ENCODE data around the gene ATXN7L3.
A peak's percentile ranks its signal among the peaks of the same experiment; 100 is the strongest.

The ATXN7L3 gene

DNA sequence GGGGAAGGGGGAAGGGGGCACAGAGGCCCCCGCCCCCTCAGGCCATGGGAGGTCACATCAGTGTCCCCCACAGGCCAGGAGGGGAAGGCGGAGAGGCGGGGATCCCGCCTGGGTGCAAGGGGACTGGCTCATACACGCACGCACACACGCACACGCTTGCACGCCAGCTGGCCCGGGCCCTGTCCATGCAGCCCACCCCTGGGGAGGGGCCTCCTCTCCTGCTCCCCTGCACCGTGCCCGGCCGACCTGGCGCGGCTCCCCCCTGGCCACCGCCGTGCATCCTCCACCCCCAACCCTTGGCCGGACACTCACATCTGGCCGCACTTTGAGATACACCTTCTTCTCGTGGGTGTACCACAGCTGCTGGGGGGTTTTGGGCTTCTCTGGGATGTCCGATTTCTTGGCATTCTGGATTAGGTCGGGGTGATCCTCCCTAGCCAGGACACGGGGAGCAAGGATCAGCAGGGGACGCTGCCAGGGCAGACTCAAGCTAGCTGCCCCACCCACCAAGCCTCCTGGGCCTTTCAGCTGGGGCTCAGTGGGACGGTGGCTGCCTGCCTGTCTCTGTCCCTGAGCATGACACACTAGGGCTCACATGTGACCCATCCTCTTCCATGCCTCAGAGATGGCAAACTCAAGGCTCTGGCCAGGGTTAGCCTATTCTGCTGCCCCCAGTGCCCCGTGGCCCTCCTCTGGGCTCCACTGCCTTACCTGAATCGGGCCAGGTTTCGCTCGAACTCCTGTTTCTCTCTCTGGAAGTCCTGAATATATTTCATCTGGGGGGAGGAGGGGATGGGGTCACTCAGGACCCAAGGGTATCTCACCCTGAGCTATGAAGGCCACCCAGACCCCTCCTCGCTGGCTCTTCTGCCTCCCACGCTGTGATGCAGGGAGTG lies 13.1 kb upstream of the ATXN7L3 start:
- TF ChIP-seq GATA1 (IDR thresholded peaks at IDR 0.05; ENCODE audit: low read depth, low read length) (no peak), POLR2A (IDR thresholded peaks at IDR 0.05; ENCODE audit: low read length) (peak; percentile 56)
- no peak for DNase-seq

DNA sequence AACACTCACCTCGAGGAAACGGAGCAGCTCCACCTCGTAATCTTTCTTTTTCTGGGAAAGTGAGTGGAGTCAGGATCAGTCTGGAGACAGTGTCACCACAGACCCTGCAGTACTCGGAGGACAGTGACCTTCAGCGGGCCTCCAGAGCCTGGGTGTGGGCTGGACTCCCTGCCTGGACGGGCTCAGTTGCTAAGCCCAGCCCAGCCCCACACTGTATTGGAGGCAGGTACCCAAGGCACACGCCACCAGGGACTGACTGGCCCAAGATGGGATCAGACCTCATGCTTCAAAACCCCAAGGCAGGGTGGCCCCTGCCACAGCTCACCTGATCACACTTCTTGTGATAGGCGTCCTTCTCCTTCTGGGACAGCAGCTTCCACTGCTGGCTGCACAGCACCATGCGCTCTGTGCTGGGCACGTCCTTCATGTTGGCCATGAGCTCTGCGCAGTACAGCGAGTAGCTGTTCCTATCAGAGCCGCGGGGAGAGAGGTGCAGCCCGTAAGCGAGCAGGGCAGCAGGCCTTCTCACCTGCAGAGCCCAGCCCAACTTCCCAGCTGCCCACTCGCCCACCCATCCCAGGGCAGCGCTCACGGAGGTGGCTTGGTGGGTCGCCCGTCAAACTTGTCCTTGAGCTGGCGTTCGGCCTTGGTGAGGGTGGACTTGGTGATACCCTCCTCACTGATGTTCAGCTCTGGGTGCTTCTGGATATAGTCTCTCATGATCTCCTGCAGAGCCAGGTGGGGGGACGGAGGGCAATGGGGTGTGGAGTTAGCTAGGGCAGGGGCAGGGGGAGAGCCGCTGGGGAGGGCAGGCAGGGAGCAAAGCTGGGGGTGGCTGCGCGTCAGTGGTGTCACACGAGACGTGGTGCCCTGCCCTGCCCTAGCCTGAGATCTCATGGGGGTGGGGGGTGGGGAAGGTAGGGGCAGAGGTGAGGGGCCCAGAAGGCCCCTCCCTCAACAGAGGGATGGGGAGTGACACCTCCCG lies 11.9 kb upstream of the ATXN7L3 start:
- TF ChIP-seq GATA1 (IDR thresholded peaks at IDR 0.05; ENCODE audit: low read depth, low read length) (no peak), POLR2A (IDR thresholded peaks at IDR 0.05; ENCODE audit: low read length) (no peak)
- no peak for DNase-seq

DNA sequence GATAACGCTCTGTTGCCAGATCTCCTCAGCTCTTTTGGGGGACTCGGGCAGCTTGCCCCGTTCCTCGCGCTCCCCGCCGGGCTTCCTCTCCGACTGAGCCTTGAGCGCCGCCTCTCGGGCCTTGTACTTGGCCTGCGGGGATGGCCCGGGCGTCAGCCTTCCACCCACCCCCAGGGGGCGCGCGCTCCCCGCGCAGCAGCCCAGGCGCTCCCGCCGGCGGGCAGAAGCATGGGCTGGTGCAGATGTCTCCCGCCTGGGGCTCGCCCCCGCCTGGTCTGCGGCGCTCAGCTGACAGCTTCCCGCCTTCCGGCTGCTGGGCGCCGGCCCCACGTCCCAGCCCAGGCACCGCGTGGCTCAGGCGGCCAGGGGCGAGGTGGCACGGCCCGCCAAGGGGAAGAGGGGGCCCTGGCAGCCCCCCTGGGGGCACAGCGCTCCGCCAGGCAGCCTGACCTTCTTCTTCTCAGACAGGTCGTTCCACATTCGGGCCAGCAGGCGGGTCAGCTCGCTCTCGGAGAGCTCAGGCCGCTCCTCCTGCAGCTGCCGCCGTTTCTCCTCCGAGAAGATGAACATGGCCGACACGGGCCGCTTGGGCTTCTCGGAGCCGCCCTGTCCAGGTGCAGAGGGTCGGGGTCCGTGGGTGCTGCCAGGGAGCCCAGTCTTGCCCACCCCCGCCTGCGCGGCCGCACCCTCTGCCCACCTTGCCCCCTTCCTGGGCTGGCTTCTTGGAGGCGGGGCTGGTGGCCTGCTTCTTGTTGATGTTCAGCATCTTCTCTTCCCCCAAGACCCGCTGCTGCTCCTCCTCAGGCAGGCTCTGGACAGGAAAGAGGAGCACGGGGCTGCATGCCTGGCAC lies 10.9 kb upstream of the ATXN7L3 start:
- TF ChIP-seq GATA1 (IDR thresholded peaks at IDR 0.05; ENCODE audit: low read depth, low read length): no peak
- peak; percentile 49 for TF ChIP-seq POLR2A (IDR thresholded peaks at IDR 0.05; ENCODE audit: low read length)
- DNase-seq: peak; percentile 95 to 96

DNA sequence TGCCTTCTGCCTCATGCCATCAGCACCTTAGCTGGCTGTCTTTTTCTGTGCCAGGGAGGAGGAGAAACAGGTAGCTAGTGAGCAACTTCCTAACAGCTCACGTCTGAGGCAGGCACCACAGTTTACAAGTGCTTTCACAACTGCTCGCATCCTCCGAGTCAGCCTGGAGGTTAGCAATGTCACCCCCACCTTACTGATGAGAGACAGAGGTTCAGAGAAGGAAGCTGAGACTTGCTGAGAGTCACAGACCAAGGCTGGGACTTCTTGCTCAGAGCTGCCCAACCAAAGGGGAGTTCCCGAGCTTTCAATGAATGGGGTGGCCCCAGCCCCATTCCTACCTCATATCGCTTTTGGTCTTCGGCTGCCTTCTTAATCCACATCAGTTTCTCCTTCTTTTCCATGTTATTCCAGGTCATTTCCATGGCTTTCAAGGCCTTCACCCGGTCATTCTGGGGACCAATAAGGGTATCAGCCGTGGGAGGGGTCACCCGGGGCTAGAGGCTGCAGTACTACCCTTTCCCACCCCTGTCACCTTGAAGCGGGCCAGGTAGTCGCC lies 10.2 kb upstream of the ATXN7L3 start:
- DNase-seq: no peak
- TF ChIP-seq GATA1 (IDR thresholded peaks at IDR 0.05; ENCODE audit: low read depth, low read length) (no peak), POLR2A (IDR thresholded peaks at IDR 0.05; ENCODE audit: low read length) (no peak)

DNA sequence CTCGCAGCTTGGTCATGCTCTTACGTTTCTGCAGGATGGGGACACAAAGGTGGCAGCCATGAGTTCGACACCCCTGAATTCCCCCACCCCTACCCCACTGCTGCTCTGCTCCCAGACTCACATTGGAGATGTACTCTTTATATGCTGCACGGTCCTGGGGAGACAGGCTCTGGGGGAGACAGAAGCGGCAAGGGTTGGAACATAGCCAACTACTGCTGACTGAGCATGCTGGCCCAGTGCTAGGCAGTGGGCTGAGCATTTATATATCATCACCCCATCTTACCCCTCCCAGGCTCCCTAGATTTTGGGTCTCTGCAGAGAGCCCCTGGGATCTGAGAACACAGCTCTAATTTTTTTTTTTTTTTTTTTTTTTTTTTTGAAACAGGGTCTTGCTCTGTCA lies 8.1 kb upstream of the ATXN7L3 start:
- TF ChIP-seq POLR2A (IDR thresholded peaks at IDR 0.05; ENCODE audit: low read length): no peak
- TF ChIP-seq GATA1 (IDR thresholded peaks at IDR 0.05; ENCODE audit: low read depth, low read length): no peak

DNA sequence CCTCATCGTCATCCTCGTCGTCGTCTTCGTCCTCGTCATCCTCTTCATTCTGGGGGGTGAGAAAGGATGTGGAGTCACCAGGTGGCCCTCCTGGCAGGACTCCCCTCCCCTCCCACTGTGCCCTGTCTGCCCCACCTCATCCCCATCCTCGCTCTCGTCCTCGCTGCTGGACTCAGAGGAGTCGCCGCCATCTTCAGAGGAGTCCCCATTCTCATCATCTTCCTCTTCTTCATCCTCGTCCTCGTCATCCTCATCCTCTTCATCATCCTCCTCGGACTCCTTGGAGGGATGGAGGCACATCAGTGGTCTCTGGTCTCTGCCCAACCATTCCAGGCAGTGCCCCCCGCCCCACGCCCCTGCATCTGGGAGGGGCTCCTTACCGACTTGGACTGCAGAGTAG lies 7.6 kb upstream of the ATXN7L3 start:
- TF ChIP-seq GATA1 (IDR thresholded peaks at IDR 0.05; ENCODE audit: low read depth, low read length): no peak
- no peak for TF ChIP-seq POLR2A (IDR thresholded peaks at IDR 0.05; ENCODE audit: low read length)
- DNase-seq: no peak

More for the DNA sequence above, 8.1 kb upstream of the ATXN7L3 start:
- peak; percentile 55 to 73 for DNase-seq

DNA sequence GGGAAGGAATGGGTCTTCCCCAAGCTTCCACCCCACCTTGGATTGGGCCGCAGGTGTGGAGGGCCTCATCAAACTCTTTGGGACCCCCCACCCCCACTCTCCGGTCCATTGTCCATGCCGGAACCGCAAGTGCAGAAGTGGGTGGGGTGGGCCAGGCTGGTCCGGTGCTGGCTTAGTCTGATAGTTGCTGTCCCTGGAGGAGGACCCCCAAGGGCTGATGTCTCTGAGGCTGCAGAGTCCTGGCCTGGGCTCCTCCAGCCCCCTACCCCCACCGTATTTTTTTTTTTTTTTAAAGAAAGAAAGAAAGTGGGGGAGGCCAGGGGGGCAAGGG lies 7.1 kb upstream of the ATXN7L3 start:
- no peak for DNase-seq
- TF ChIP-seq POLR2A (IDR thresholded peaks at IDR 0.05; ENCODE audit: low read length) (no peak), GATA1 (IDR thresholded peaks at IDR 0.05; ENCODE audit: low read depth, low read length) (no peak)

DNA sequence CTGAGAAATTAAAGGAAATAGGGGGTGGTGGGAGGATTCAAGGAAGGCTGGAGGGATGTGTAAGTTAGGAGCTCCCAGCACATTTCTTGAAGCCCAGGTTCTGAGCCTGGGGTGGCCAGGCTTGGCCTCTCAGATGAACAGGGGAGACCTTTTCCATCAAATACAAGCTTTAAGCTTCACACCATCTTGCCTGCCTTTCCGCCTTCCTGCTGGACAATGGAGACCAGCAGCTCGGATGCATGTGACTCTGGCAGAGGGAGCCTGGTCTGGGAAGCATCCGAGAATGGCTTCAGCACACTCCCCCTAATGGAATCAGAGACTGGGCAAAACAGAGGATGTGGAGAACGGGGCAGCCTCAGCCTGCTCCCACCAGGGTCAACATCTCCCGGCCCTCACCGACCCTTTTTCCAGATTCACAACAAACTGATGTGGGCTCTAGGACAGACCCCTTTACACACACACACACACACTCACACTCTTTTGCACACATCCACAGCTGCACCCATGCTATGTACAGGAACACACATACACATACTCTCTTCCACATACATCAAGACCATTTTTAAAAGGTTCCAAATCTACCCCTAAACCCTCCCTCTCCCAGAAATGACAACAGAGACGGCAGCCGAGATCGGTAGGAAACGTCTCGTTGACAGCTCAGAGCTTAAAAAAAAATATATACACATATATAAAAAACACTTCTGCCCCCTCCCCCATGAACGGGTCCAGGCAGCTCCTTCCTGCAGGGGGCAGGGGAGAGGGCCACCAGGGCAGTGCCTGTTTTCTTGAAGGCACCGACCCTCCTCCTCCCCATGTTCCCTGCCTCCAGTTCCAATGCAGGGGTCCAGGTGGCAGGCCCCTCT lies 6.5 kb upstream of the ATXN7L3 start:
- TF ChIP-seq POLR2A (IDR thresholded peaks at IDR 0.05; ENCODE audit: low read length): no peak
- TF ChIP-seq GATA1 (IDR thresholded peaks at IDR 0.05; ENCODE audit: low read depth, low read length): no peak

DNA sequence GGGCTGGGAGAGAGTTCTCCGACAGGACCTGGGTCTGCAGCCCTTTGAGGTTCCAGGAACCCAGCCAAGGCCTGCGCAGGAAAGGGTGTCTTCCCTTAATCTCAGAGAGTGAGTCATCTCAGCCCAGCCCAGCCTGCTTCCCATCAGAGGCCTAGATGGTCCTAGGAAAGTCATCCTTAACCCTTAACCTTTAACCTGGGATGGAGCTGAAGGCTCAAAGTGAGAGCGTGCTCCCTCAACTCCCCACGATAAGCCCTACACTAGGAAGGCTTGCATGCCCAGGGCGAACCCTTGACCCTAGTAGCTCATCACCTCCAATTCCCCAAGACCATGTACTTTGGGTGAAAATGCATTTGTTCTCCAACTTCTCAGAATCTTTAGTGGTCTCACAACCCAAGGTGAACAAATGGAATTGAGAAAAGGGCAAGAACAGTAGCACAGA lies 4.8 kb upstream of the ATXN7L3 start:
- peak; percentile 33 for TF ChIP-seq POLR2A (IDR thresholded peaks at IDR 0.05; ENCODE audit: low read length)
- TF ChIP-seq GATA1 (IDR thresholded peaks at IDR 0.05; ENCODE audit: low read depth, low read length): no peak
- peak in 1 of 2 experiments; percentile 75 for DNase-seq

More for the DNA sequence above, 6.5 kb upstream of the ATXN7L3 start:
- DNase-seq: no peak

DNA sequence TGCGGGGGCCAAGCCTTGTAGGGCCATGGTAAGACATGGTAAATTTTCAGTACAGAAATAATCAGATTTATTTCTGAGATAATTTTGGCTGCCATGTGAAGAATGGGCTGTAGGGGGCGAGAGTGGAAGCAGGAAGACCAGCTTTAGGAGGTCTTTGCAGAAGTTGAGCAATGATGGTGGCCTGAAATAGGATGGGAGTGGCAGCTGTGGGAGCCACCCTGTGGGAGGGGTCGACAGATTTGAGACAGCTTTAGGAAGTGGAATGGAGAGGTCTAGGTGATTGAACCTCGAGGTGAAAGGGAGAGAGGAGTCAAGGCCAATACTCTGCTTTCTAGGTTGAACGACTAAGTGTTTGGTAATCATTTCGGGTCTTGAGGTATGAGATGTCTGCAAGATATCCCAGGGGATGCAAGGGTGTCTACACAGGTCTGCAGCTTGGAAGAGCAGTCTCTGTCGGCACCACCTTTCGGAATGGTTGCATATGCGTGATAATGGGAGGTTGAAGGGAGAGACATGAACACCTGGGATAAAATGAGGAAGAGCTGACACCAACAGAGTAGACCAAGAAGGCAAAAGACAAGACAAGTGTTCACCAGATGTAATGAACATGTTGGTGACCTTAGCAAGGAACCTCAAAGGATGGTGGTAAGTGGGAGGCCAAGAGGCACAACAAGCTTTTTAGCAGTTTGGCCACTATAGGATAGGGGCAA lies 4.2 kb upstream of the ATXN7L3 start:
- no peak for TF ChIP-seq GATA1 (IDR thresholded peaks at IDR 0.05; ENCODE audit: low read depth, low read length)
- no peak for TF ChIP-seq POLR2A (IDR thresholded peaks at IDR 0.05; ENCODE audit: low read length)
- DNase-seq: peak; percentile 77 to 80

DNA sequence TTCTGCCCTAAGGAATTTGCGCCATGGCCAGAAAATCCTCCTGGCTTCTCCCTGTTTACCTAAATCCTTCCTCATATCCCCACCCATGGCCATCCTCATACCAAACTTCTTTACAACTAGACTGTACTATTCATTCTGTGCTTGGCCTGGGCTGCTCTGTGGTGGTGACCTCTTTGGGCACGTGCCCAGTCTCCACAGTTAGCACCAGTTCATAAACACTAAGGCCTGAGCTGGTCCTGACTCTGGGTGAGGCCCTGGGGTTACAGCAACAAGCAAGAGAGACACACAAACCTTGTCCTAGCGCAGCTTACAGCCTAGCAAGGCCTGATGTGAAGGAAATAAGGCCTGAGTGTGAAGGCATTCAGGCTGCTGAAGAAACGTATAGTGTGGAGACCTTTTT lies 3.1 kb upstream of the ATXN7L3 start:
- no peak for TF ChIP-seq GATA1 (IDR thresholded peaks at IDR 0.05; ENCODE audit: low read depth, low read length)
- TF ChIP-seq POLR2A (IDR thresholded peaks at IDR 0.05; ENCODE audit: low read length): no peak

More for the DNA sequence above, 3.1 kb upstream of the ATXN7L3 start:
- no peak for DNase-seq

Data from erythroblast (primary cell).